Gastroesophageal sphincter (tissue), 3 donors: ENCODE data around the gene RERE.

Source experiments
- EP300 ChIP-seq: sonication (generic); formaldehyde crosslinking; IDR thresholded peaks from one replicate; pipeline ENCODE4 v1.6.1; 2017; ENCODE audit warnings: antibody characterized with exemption, mild to moderate bottlenecking
- POLR2AphosphoS5 ChIP-seq: sonication (generic); formaldehyde crosslinking; IDR thresholded peaks from one replicate; pipeline ENCODE4 v1.6.1; 2017; ENCODE audit warnings: antibody characterized with exemption
- TF ChIP-seq, protein P1 (sequence below), 4 experiments: fragments of 200-600 bp in 2 of 4; fragments of 450-650 bp in 2 of 4; sonication (generic) in 1 of 4; IDR thresholded peaks; one replicate each; pipeline ENCODE4 v1.5.1; 2017 to 2019; ENCODE audit warnings: antibody characterized with exemption in 4 of 4, mild to moderate bottlenecking in 2 of 4, moderate library complexity in 2 of 4

DNA sequence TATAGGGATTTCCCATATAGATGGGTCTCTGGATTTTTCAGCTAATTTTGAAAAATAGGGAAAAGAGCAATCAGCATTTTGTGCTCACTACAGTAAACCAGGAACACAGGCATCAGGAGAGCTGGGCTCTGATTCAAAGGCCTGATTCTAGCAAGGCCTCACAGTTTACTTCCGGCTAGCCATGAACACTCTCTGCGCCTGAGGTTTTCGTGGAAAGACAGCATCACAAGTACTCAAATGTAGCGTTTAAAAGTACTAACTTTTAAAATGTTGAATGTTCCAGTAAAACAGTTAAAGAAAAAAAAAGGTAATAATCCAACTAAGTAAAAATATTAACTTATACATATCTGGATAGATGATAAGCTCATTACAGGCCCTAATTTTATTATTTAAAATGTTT lies 379.0 kb downstream of the RERE start:
- TF ChIP-seq EP300 (no peak), POLR2AphosphoS5 (no peak)
- TF ChIP-seq, protein P1, sequence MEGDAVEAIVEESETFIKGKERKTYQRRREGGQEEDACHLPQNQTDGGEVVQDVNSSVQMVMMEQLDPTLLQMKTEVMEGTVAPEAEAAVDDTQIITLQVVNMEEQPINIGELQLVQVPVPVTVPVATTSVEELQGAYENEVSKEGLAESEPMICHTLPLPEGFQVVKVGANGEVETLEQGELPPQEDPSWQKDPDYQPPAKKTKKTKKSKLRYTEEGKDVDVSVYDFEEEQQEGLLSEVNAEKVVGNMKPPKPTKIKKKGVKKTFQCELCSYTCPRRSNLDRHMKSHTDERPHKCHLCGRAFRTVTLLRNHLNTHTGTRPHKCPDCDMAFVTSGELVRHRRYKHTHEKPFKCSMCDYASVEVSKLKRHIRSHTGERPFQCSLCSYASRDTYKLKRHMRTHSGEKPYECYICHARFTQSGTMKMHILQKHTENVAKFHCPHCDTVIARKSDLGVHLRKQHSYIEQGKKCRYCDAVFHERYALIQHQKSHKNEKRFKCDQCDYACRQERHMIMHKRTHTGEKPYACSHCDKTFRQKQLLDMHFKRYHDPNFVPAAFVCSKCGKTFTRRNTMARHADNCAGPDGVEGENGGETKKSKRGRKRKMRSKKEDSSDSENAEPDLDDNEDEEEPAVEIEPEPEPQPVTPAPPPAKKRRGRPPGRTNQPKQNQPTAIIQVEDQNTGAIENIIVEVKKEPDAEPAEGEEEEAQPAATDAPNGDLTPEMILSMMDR (IDR thresholded peaks at IDR 0.05), result no peak
